ENCODE results near the gene RELN.

DNA sequence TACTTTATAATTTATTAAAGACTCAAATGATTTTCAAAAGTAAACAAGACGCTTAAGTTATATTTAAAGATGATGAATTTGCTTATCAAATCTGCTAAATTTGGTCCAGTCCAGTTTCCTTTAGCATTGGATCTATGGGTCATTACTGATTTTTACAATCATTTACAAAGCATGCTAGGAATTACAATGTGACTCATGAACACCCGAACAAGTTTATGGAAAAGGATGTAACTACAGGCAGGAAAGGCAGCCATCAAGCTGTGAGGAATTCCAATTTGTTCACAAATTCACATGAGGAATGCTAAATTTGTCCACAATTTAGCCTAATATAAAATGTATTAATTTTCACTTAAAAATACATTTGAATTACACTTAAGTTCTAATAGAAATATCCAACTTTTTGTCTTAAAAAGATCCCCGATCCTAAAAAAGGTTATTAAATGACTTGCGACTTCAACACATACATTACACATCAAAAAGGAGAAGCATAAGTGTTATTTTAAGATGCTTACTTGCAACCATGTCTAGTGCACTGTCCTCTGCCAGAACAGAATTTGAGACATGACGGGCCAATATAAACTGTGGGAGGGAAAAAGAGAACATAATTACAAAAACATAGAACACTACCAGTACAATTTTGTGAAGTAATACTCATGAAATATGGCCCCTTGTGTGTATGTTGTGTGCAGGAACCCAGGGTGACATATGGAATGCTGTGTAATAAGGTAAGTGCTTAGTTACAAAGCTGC is 349.3 kb downstream of the RELN start:
- TF ChIP-seq, protein P1, sequence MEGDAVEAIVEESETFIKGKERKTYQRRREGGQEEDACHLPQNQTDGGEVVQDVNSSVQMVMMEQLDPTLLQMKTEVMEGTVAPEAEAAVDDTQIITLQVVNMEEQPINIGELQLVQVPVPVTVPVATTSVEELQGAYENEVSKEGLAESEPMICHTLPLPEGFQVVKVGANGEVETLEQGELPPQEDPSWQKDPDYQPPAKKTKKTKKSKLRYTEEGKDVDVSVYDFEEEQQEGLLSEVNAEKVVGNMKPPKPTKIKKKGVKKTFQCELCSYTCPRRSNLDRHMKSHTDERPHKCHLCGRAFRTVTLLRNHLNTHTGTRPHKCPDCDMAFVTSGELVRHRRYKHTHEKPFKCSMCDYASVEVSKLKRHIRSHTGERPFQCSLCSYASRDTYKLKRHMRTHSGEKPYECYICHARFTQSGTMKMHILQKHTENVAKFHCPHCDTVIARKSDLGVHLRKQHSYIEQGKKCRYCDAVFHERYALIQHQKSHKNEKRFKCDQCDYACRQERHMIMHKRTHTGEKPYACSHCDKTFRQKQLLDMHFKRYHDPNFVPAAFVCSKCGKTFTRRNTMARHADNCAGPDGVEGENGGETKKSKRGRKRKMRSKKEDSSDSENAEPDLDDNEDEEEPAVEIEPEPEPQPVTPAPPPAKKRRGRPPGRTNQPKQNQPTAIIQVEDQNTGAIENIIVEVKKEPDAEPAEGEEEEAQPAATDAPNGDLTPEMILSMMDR (IDR thresholded peaks at IDR 0.05): no peak
- TF ChIP-seq POLR2A (IDR thresholded peaks at IDR 0.05): no peak
